ENCODE data around the gene LCNL1.

Gene LCNL1

GRCh38 chr9:136947955-136948510 lies 34.8 kb upstream of the LCNL1 start:
- Histone ChIP-seq H3K4me3 (ENCODE audit: low read length in 2 of 2) (no peak overlapping the region), H3K36me3 (ENCODE audit: control insufficient read depth in 2 of 2, insufficient read depth in 2 of 2, low read length in 2 of 2) (no peaks in the 10 kb centered on the region), H3K9me3 (ENCODE audit: control insufficient read depth in 2 of 2, low read length in 2 of 2) (no peaks in the 10 kb centered on the region), H3K4me1 (ENCODE audit: control insufficient read depth, insufficient read depth, low read length) (peaks cover 32% of the 10 kb centered on the region), H3K9ac (ENCODE audit: low read length in 2 of 2) (no peak overlapping the region), H3K27ac (ENCODE audit: low read length) (no peak overlapping the region), H3K27me3 (ENCODE audit: control insufficient read depth in 1 of 2, insufficient read depth in 2 of 2, low read length in 2 of 2) (no peaks in the 10 kb centered on the region)

GRCh38 chr9:136949239-136949816 lies 33.5 kb upstream of the LCNL1 start:
- Histone ChIP-seq H3K27me3 (ENCODE audit: control insufficient read depth in 1 of 2, insufficient read depth in 2 of 2, low read length in 2 of 2) (no peaks in the 10 kb centered on the region), H3K27ac (ENCODE audit: low read length) (peak overlapping the region; percentile 69), H3K36me3 (ENCODE audit: control insufficient read depth in 2 of 2, insufficient read depth in 2 of 2, low read length in 2 of 2) (no peaks in the 10 kb centered on the region), H3K4me1 (ENCODE audit: control insufficient read depth, insufficient read depth, low read length) (peaks cover 24% of the 10 kb centered on the region), H3K9me3 (ENCODE audit: control insufficient read depth in 2 of 2, low read length in 2 of 2) (no peaks in the 10 kb centered on the region), H3K4me3 (ENCODE audit: low read length in 2 of 2) (peak overlapping the region; percentile 77 to 81), H3K9ac (ENCODE audit: low read length in 2 of 2) (peak overlapping the region; percentile 62 to 64)

- Histone ChIP-seq H3K27me3 (ENCODE audit: control insufficient read depth in 1 of 2, insufficient read depth in 2 of 2, low read length in 2 of 2) (no peaks in the 10 kb centered on the region), H3K9me3 (ENCODE audit: control insufficient read depth in 2 of 2, low read length in 2 of 2) (no peaks in the 10 kb centered on the region), H3K36me3 (ENCODE audit: control insufficient read depth in 2 of 2, insufficient read depth in 2 of 2, low read length in 2 of 2) (no peaks in the 10 kb centered on the region), H3K9ac (ENCODE audit: low read length in 2 of 2) (peak overlapping the region; percentile 73 to 86), H3K4me3 (ENCODE audit: low read length in 2 of 2) (peak overlapping the region; percentile 77 to 81), H3K4me1 (ENCODE audit: control insufficient read depth, insufficient read depth, low read length) (peaks cover 20% of the 10 kb centered on the region), H3K27ac (ENCODE audit: low read length) (peak overlapping the region; percentile 69)
Observed at GRCh38 chr9:136949817-136950655, 32.8 kb upstream of the LCNL1 start.

- Histone ChIP-seq H3K27ac (ENCODE audit: low read length) (peak overlapping the region; percentile 69), H3K4me3 (ENCODE audit: low read length in 2 of 2) (peak overlapping the region; percentile 77 to 81), H3K4me1 (ENCODE audit: control insufficient read depth, insufficient read depth, low read length) (peaks cover 20% of the 10 kb centered on the region), H3K27me3 (ENCODE audit: control insufficient read depth in 1 of 2, insufficient read depth in 2 of 2, low read length in 2 of 2) (no peaks in the 10 kb centered on the region), H3K9ac (ENCODE audit: low read length in 2 of 2) (peak overlapping the region; percentile 73 to 86), H3K36me3 (ENCODE audit: control insufficient read depth in 2 of 2, insufficient read depth in 2 of 2, low read length in 2 of 2) (no peaks in the 10 kb centered on the region), H3K9me3 (ENCODE audit: control insufficient read depth in 2 of 2, low read length in 2 of 2) (no peaks in the 10 kb centered on the region)
Observed at GRCh38 chr9:136950656-136951276, 32.0 kb upstream of the LCNL1 start.

GRCh38 chr9:136951541-136952320 lies 31.1 kb upstream of the LCNL1 start, which contains the start of gene LCN12:
Gene LCN12 (plus strand): TSS chr9:136952273. CDS start chr9:136952328, 55 bp downstream.
- Histone ChIP-seq H3K4me3 (ENCODE audit: low read length in 2 of 2) (no peak within 1 kb of the TSS), H3K9ac (ENCODE audit: low read length in 2 of 2) (no peak within 1 kb of the TSS), H3K36me3 (ENCODE audit: control insufficient read depth in 2 of 2, insufficient read depth in 2 of 2, low read length in 2 of 2) (no peaks in the 10 kb centered on the region), H3K4me1 (ENCODE audit: control insufficient read depth, insufficient read depth, low read length) (peaks cover 20% of the 10 kb centered on the region), H3K27me3 (ENCODE audit: control insufficient read depth in 1 of 2, insufficient read depth in 2 of 2, low read length in 2 of 2) (no peaks in the 10 kb centered on the region), H3K9me3 (ENCODE audit: control insufficient read depth in 2 of 2, low read length in 2 of 2) (no peaks in the 10 kb centered on the region), H3K27ac (ENCODE audit: low read length) (no peak within 1 kb of the TSS)

- no peak overlapping the region for H3K4me3 ChIP-seq (ENCODE audit: low read length in 2 of 2)
- no peak overlapping the region for H3K27ac ChIP-seq (ENCODE audit: low read length)
Observed at GRCh38 chr9:136952321-136952850, 30.4 kb upstream of the LCNL1 start.

GRCh38 chr9:136952876-136953770 lies 29.7 kb upstream of the LCNL1 start:
- H3K9me3 ChIP-seq (ENCODE audit: control insufficient read depth in 2 of 2, low read length in 2 of 2): no peaks in the 10 kb centered on the region
- H3K9ac ChIP-seq (ENCODE audit: low read length in 2 of 2): no peak overlapping the region
- no peak overlapping the region for H3K27ac ChIP-seq (ENCODE audit: low read length)
- peaks cover 16% of the 10 kb centered on the region for H3K4me1 ChIP-seq (ENCODE audit: control insufficient read depth, insufficient read depth, low read length)
- H3K27me3 ChIP-seq (ENCODE audit: control insufficient read depth in 1 of 2, insufficient read depth in 2 of 2, low read length in 2 of 2): no peaks in the 10 kb centered on the region
- no peaks in the 10 kb centered on the region for H3K36me3 ChIP-seq (ENCODE audit: control insufficient read depth in 2 of 2, insufficient read depth in 2 of 2, low read length in 2 of 2)
- H3K4me3 ChIP-seq (ENCODE audit: low read length in 2 of 2): no peak overlapping the region

More at GRCh38 chr9:136952321-136952850, 30.4 kb upstream of the LCNL1 start:
- Histone ChIP-seq H3K36me3 (ENCODE audit: control insufficient read depth in 2 of 2, insufficient read depth in 2 of 2, low read length in 2 of 2) (no peaks in the 10 kb centered on the region), H3K4me1 (ENCODE audit: control insufficient read depth, insufficient read depth, low read length) (peaks cover 20% of the 10 kb centered on the region), H3K9ac (ENCODE audit: low read length in 2 of 2) (no peak overlapping the region), H3K27me3 (ENCODE audit: control insufficient read depth in 1 of 2, insufficient read depth in 2 of 2, low read length in 2 of 2) (no peaks in the 10 kb centered on the region), H3K9me3 (ENCODE audit: control insufficient read depth in 2 of 2, low read length in 2 of 2) (no peaks in the 10 kb centered on the region)

GRCh38 chr9:136953771-136954269 lies 29.0 kb upstream of the LCNL1 start:
- Histone ChIP-seq H3K27ac (ENCODE audit: low read length) (no peak overlapping the region), H3K9me3 (ENCODE audit: control insufficient read depth in 2 of 2, low read length in 2 of 2) (no peaks in the 10 kb centered on the region), H3K36me3 (ENCODE audit: control insufficient read depth in 2 of 2, insufficient read depth in 2 of 2, low read length in 2 of 2) (no peaks in the 10 kb centered on the region), H3K4me3 (ENCODE audit: low read length in 2 of 2) (no peak overlapping the region), H3K4me1 (ENCODE audit: control insufficient read depth, insufficient read depth, low read length) (peaks cover 16% of the 10 kb centered on the region), H3K9ac (ENCODE audit: low read length in 2 of 2) (no peak overlapping the region), H3K27me3 (ENCODE audit: control insufficient read depth in 1 of 2, insufficient read depth in 2 of 2, low read length in 2 of 2) (no peaks in the 10 kb centered on the region)

- Histone ChIP-seq H3K9ac (ENCODE audit: low read length in 2 of 2) (no peak overlapping the region), H3K4me3 (ENCODE audit: low read length in 2 of 2) (no peak overlapping the region), H3K9me3 (ENCODE audit: control insufficient read depth in 2 of 2, low read length in 2 of 2) (no peaks in the 10 kb centered on the region), H3K27me3 (ENCODE audit: control insufficient read depth in 1 of 2, insufficient read depth in 2 of 2, low read length in 2 of 2) (no peaks in the 10 kb centered on the region), H3K36me3 (ENCODE audit: control insufficient read depth in 2 of 2, insufficient read depth in 2 of 2, low read length in 2 of 2) (no peaks in the 10 kb centered on the region), H3K27ac (ENCODE audit: low read length) (no peak overlapping the region), H3K4me1 (ENCODE audit: control insufficient read depth, insufficient read depth, low read length) (peaks cover 12% of the 10 kb centered on the region)
Observed at GRCh38 chr9:136954270-136955083, 28.3 kb upstream of the LCNL1 start.

Measured in stomach smooth muscle (tissue), 2 donors.